GM18520 (cell line): Measurements from ENCODE around the gene SOX14.

Source experiments
- ATAC-seq: cut with Tn5 transposase; IDR thresholded peaks from one replicate; pipeline ENCODE4 v1.9.1; 2021; ENCODE audit not compliant: unreplicated experiment

The SOX14 gene

GRCh38 chr3:137764001-137764433, at the start of gene SOX14:
TSS of gene SOX14 (plus strand) at chr3:137764315. CDS start at chr3:137764785, 470 bp downstream.
- ATAC-seq, result no peak

- ATAC-seq, result no peak
These were observed 49.6 kb upstream of the SOX14 start for GRCh38 chr3:137714551-137714950.

GRCh38 chr3:137724240-137724639, 39.9 kb upstream of the SOX14 start:
- no peak for ATAC-seq

GRCh38 chr3:137737208-137737607, 26.9 kb upstream of the SOX14 start:
- no peak for ATAC-seq

- no peak for ATAC-seq
These were observed 25.4 kb upstream of the SOX14 start for GRCh38 chr3:137738710-137739109.

- no peak for ATAC-seq
These were observed 20.5 kb upstream of the SOX14 start for GRCh38 chr3:137743608-137744007.

GRCh38 chr3:137746808-137747207, 17.3 kb upstream of the SOX14 start:
- ATAC-seq, result no peak

GRCh38 chr3:137759505-137759904, 4.6 kb upstream of the SOX14 start:
- ATAC-seq, result no peak

GRCh38 chr3:137760341-137761098, 3.6 kb upstream of the SOX14 start:
- no peak for ATAC-seq

GRCh38 chr3:137761099-137761562, 3.0 kb upstream of the SOX14 start:
- ATAC-seq, result no peak

- no peak for ATAC-seq
These were observed 2.3 kb upstream of the SOX14 start for GRCh38 chr3:137761563-137762503.

- no peak for ATAC-seq
These were observed 1.2 kb upstream of the SOX14 start for GRCh38 chr3:137762674-137763593.

GRCh38 chr3:137763594-137763938, 549 bp upstream of the SOX14 start:
- ATAC-seq, result no peak

GRCh38 chr3:137764563-137765309, 621 bp downstream of the SOX14 start:
- ATAC-seq, result no peak

GRCh38 chr3:137765310-137766033, 1.4 kb downstream of the SOX14 start:
- ATAC-seq, result no peak

- ATAC-seq, result no peak
These were observed 2.1 kb downstream of the SOX14 start for GRCh38 chr3:137766041-137766875.

- ATAC-seq, result no peak
These were observed 2.9 kb downstream of the SOX14 start for GRCh38 chr3:137766876-137767537.
